ENCODE measurements around the gene MTMR2. TPM values are rescaled to one million over a fixed set of nuclear protein-coding genes. Genes with fewer than 3 reads are reported as not detected.
"Not testable (repeated sequence)": the region's sequence is repeated elsewhere in the genome, so short reads cannot be mapped to it uniquely, and the experiment has no call there.

Gene MTMR2
- total RNA-seq, 1 experiment from 2014 or later = 43.3 TPM

- no peak for DNase-seq (ENCODE audit: low read depth)
Observed at GRCh38 chr11:95816037-95816436, 107.9 kb downstream of the MTMR2 start.

GRCh38 chr11:95811052-95811451 is 112.9 kb downstream of the MTMR2 start:
- DNase-seq (ENCODE audit: low read depth) = not testable (repeated sequence)

- not testable (repeated sequence) for DNase-seq (ENCODE audit: low read depth)
Observed at GRCh38 chr11:95806464-95806863, 117.4 kb downstream of the MTMR2 start.

- DNase-seq (ENCODE audit: low read depth) = no peak
Observed at GRCh38 chr11:95805869-95806268, 118.0 kb downstream of the MTMR2 start.

GRCh38 chr11:95803973-95804372 is 119.9 kb downstream of the MTMR2 start:
- DNase-seq (ENCODE audit: low read depth) = no peak

GRCh38 chr11:95802806-95803205 is 121.1 kb downstream of the MTMR2 start:
- no peak for DNase-seq (ENCODE audit: low read depth)

GRCh38 chr11:95800438-95800837 is 123.5 kb downstream of the MTMR2 start:
- no peak for DNase-seq (ENCODE audit: low read depth)

GRCh38 chr11:95799546-95799945 is 124.4 kb downstream of the MTMR2 start:
- DNase-seq (ENCODE audit: low read depth) = no peak

GRCh38 chr11:95796501-95796900 is 127.4 kb downstream of the MTMR2 start:
- no peak for DNase-seq (ENCODE audit: low read depth)

GRCh38 chr11:95795627-95796295 is 128.1 kb downstream of the MTMR2 start:
- no peak for DNase-seq (ENCODE audit: low read depth)

- DNase-seq (ENCODE audit: low read depth) = no peak
Observed at GRCh38 chr11:95794086-95794485, 129.8 kb downstream of the MTMR2 start.

GRCh38 chr11:95793116-95793515 is 130.8 kb downstream of the MTMR2 start:
- DNase-seq (ENCODE audit: low read depth) = no peak

GRCh38 chr11:95792700-95793099 is 131.2 kb downstream of the MTMR2 start:
- DNase-seq (ENCODE audit: low read depth) = no peak

- no peak for DNase-seq (ENCODE audit: low read depth)
Observed at GRCh38 chr11:95792200-95792599, 131.7 kb downstream of the MTMR2 start.

GRCh38 chr11:95791709-95792033 is 132.2 kb downstream of the MTMR2 start:
- DNase-seq (ENCODE audit: low read depth) = no peak

GRCh38 chr11:95790933-95791708 is 132.8 kb downstream of the MTMR2 start:
- DNase-seq (ENCODE audit: low read depth) = peak; percentile 68

- DNase-seq (ENCODE audit: low read depth) = peak; percentile 99
Observed at GRCh38 chr11:95790123-95790932, 133.6 kb downstream of the MTMR2 start, which contains the start of gene CEP57. TSS of gene CEP57 (plus strand) at chr11:95790498. CDS start at chr11:95790699, 201 bp downstream.

GRCh38 chr11:95789506-95790122 is 134.3 kb downstream of the MTMR2 start, which contains the start of gene FAM76B:
TSS of gene FAM76B (minus strand) at chr11:95789782. CDS start at chr11:95789478, 304 bp downstream.
- DNase-seq (ENCODE audit: low read depth) = peak; percentile 99

- DNase-seq (ENCODE audit: low read depth) = peak; percentile 63
Observed at GRCh38 chr11:95788921-95789505, 134.9 kb downstream of the MTMR2 start.
